Lower lobe of right lung (tissue), 2 donors: ENCODE measurements around the gene NKX2-8. TPM values are rescaled to one million over a fixed set of nuclear protein-coding genes. Genes with fewer than 3 reads are reported as not detected.

Experiments
- ATAC-seq, 2 donors: fragments of 200-7000 bp; cut with Tn5 transposase; one replicate each; pipeline ENCODE4 v1.9.1; 2020 to 2022; ENCODE audit warnings: mild to moderate bottlenecking in 2 of 2, moderate library complexity in 2 of 2
- DNase-seq: peaks from one replicate; pipeline ENCODE4 v3.0.0-alpha.2; 2020
- H3K27ac ChIP-seq: fragments of 200-600 bp; one replicate; pipeline ENCODE4 v1.8.0; 2022
- H3K27me3 ChIP-seq: fragments of 200-600 bp; one replicate; pipeline ENCODE4 v1.8.0; 2022; ENCODE audit warnings: low read depth
- H3K36me3 ChIP-seq: fragments of 200-600 bp; one replicate; pipeline ENCODE4 v1.8.0; 2022; ENCODE audit warnings: mild to moderate bottlenecking
- H3K4me1 ChIP-seq: fragments of 200-600 bp; one replicate; pipeline ENCODE4 v1.8.0; 2022
- H3K4me3 ChIP-seq: fragments of 200-600 bp; one replicate; pipeline ENCODE4 v1.8.0; 2022; ENCODE audit warnings: mild to moderate bottlenecking
- H3K9me3 ChIP-seq: fragments of 200-600 bp; one replicate; pipeline ENCODE4 v1.8.0; 2022
- intact Hi-C: fragments of 100-400 bp; cut with DNase I; formaldehyde crosslinking; loops from one replicate; pipeline ENCODE4 v1.11.0; 2022
- long read RNA-seq: library from polyadenylated mRNA; unstranded; transcript quantifications from one replicate; pipeline ENCODE4 v2.0.0, GENCODE V29; 2021
- total RNA-seq: library from RNA; stranded (reverse); fragmentation: NEBNext Ultra II Directional; extraction: Animal tissue kit (Norgen Biotek cat#: 25700); gene quantifications from one replicate; pipeline ENCODE4 v1.2.1, GENCODE V29; 2021
- TF ChIP-seq, protein P1 (sequence below): fragments of 200-600 bp; IDR thresholded peaks from one replicate; pipeline ENCODE4 v1.8.0; 2022; ENCODE audit warnings: antibody characterized with exemption, mild to moderate bottlenecking
- donor health status: DM: no; HTN: yes; CAD: no; lungs with severe emphysema.

NKX2-8 gene
- 1.2 TPM for total RNA-seq
- long read RNA-seq, partial matches to known transcripts: 1 of 3 reads
- long read RNA-seq, other reads (novel, unspliced or antisense): 0 of 3 reads

DNA sequence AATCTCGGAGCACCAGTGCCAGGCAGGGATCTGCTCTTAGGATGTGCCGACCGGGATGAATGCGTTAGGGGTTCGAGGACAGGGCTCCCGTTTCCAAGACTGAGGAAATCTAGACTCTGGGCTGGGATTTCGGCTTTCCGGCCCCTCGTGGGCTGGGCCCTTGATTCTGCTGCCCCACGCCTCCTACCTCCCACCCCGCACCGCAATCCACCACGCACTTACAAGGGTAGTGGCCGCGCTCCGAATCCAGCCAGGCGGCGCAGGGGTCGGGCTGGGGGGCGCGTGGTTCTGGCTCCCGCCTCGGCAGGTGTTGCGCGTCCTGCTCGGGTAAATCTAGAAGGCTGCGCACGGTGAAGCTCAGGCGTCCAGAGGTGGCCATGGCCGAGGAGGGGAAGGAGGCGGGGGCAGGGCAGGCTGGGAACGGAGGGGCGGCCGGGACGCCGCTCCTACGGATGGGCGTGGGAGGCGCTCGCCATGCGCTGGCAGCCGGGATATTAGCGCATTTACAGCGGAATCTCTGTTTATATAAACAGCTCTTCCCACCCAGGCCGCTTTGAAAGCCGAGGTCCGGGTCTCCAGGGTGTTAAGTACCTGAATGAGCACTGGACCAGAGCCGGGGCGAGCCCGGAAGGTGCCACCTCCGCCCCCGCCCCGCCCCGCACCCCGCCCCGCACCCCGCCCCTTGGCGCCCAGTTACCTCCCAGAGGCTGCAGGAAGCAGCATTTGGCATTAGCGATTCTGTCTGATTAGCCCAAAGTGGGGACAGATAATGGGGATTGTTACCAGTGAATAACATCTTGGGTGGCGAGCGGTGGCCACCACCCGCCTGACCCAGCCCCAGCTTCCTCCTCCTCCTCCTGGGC is at the start of gene NKX2-8:
Gene NKX2-8 (minus strand): TSS at position 604 of the 863 bp plus-strand sequence. CDS start 225 bp downstream, at position 379.
- ATAC-seq (peak; percentile 57 to 69), DNase-seq (peak; percentile 48)
- H3K36me3 ChIP-seq: no peaks in the 10 kb centered on the region
- peak within 1 kb of the TSS; percentile 56 for H3K4me3 ChIP-seq
- peaks cover 30% of the 10 kb centered on the region for H3K4me1 ChIP-seq
- peaks cover 65% of the 10 kb centered on the region for H3K27me3 ChIP-seq
- intact Hi-C loops: no loop called here
- H3K9me3 ChIP-seq: no peaks in the 10 kb centered on the region
- TF ChIP-seq, protein P1, sequence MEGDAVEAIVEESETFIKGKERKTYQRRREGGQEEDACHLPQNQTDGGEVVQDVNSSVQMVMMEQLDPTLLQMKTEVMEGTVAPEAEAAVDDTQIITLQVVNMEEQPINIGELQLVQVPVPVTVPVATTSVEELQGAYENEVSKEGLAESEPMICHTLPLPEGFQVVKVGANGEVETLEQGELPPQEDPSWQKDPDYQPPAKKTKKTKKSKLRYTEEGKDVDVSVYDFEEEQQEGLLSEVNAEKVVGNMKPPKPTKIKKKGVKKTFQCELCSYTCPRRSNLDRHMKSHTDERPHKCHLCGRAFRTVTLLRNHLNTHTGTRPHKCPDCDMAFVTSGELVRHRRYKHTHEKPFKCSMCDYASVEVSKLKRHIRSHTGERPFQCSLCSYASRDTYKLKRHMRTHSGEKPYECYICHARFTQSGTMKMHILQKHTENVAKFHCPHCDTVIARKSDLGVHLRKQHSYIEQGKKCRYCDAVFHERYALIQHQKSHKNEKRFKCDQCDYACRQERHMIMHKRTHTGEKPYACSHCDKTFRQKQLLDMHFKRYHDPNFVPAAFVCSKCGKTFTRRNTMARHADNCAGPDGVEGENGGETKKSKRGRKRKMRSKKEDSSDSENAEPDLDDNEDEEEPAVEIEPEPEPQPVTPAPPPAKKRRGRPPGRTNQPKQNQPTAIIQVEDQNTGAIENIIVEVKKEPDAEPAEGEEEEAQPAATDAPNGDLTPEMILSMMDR: no peak
- no peak within 1 kb of the TSS for H3K27ac ChIP-seq

DNA sequence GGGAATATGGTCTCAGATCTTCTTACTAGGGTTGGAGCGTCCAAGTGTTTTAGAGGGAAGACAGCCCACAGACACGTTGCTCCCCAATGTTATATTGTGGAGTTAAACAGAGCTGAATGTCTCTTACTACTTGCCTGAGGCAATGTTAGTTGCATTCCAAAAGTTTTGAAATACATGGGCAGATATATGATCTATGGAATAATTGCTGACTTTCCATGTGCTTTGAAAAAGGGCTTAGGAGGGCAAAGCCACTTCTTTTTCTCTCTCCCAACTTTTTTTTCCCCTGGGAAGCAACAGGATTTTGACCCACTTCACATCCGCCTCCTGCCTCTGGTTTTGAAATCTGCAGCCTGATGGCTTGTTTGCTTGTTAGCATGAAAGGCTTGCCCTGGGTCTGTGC is 45.6 kb upstream of the NKX2-8 start:
- Histone ChIP-seq H3K4me1 (no peaks in the 10 kb centered on the region), H3K27ac (no peak overlapping the region), H3K36me3 (no peaks in the 10 kb centered on the region), H3K9me3 (no peaks in the 10 kb centered on the region), H3K4me3 (no peak overlapping the region), H3K27me3 (no peaks in the 10 kb centered on the region)
- intact Hi-C loops: no loop called here
- ATAC-seq: no peak
- no peak for DNase-seq
- TF ChIP-seq, protein P1: no peak

DNA sequence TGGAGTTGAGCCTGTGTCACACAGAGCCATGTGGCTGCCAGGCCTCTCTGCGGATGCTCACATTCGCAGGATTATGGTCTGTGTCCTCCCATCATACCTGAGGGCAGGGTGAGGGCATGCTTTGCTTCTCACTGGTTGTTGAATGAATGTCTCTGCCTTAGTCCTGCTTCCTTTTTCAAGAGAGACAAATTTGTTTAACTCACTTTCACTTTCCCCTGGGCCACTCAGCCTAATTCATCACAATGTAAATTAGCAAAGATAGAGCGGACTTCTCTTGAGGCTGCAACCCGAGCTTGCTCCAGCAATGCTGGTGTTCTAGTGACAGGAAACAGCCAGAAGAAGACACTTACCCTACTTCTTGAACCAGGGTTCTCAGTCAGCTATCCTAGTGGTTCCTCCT is 43.7 kb upstream of the NKX2-8 start:
- Histone ChIP-seq H3K9me3 (no peaks in the 10 kb centered on the region), H3K36me3 (no peaks in the 10 kb centered on the region), H3K27me3 (no peaks in the 10 kb centered on the region), H3K4me3 (no peak overlapping the region), H3K27ac (no peak overlapping the region), H3K4me1 (no peaks in the 10 kb centered on the region)
- intact Hi-C loops: no loop called here
- no peak for DNase-seq
- TF ChIP-seq, protein P1: no peak
- ATAC-seq: no peak

DNA sequence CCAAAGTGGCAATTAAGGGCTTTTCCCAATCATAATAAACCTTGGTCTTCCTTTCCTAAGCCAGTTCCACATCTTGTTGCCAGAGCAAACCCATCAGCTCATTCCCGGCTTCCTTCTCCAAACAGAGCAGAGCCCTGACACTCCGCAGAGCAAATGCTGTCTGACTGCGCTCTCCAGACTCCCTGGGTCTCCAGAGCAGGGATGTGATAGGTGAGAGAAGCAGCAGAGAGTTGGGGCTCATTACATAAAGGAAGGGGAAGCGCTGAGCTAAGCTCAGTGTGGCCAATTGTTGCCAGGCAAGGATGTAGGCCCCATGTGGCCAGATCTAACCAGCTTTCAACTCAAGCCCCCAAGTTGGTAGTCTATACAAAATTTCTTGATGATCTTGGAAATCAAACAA is 43.0 kb upstream of the NKX2-8 start:
- H3K9me3 ChIP-seq: no peaks in the 10 kb centered on the region
- H3K27ac ChIP-seq: no peak overlapping the region
- no peaks in the 10 kb centered on the region for H3K36me3 ChIP-seq
- intact Hi-C loops: no loop called here
- H3K4me3 ChIP-seq: no peak overlapping the region
- DNase-seq: no peak
- TF ChIP-seq, protein P1: no peak
- H3K27me3 ChIP-seq: no peaks in the 10 kb centered on the region
- H3K4me1 ChIP-seq: no peaks in the 10 kb centered on the region
- no peak for ATAC-seq

DNA sequence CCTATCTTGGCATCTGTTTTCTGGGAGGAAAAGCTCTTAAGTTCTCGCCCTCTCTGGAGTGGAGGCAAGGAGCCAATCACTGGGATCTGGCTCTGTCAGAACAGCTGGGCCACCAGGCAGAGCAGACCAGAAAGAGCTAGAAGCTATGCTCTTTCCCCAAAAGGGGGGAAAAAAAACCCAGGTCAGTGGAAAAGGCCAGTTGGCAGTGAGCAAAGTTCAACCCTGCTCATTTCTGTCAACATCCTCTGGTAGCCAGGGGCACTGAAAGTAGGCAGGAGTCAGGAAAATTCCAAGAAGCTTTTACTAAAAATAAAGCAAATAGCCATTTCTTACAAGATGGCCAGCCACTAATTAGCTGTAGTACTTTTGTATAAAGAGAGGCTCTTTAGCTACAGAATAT is 42.6 kb upstream of the NKX2-8 start:
- H3K4me3 ChIP-seq: no peak overlapping the region
- no peaks in the 10 kb centered on the region for H3K4me1 ChIP-seq
- H3K9me3 ChIP-seq: no peaks in the 10 kb centered on the region
- intact Hi-C loops: no loop called here
- DNase-seq: no peak
- TF ChIP-seq, protein P1: no peak
- no peaks in the 10 kb centered on the region for H3K36me3 ChIP-seq
- H3K27ac ChIP-seq: no peak overlapping the region
- ATAC-seq: no peak
- no peaks in the 10 kb centered on the region for H3K27me3 ChIP-seq
